GM18951 (cell line): ENCODE data around the gene NUP62.

ENCODE experiments used
- POLR2A ChIP-seq: IDR thresholded peaks from 4 replicates; pipeline ENCODE4 v1.6.1; 2011; ENCODE audit warnings: mild to moderate bottlenecking; ENCODE audit not compliant: insufficient read length, insufficient read depth; ENCODE audit errors: extremely low read depth
- in situ Hi-C: fragments of 300-500 bp; cut with MboI; formaldehyde crosslinking; loops from one replicate; pipeline ENCODE4 v1.12.0; 2022; ENCODE audit warnings: low sequenced_read_pairs, mixed read lengths, inconsistent platforms; ENCODE audit not compliant: unreplicated experiment

Gene NUP62

DNA sequence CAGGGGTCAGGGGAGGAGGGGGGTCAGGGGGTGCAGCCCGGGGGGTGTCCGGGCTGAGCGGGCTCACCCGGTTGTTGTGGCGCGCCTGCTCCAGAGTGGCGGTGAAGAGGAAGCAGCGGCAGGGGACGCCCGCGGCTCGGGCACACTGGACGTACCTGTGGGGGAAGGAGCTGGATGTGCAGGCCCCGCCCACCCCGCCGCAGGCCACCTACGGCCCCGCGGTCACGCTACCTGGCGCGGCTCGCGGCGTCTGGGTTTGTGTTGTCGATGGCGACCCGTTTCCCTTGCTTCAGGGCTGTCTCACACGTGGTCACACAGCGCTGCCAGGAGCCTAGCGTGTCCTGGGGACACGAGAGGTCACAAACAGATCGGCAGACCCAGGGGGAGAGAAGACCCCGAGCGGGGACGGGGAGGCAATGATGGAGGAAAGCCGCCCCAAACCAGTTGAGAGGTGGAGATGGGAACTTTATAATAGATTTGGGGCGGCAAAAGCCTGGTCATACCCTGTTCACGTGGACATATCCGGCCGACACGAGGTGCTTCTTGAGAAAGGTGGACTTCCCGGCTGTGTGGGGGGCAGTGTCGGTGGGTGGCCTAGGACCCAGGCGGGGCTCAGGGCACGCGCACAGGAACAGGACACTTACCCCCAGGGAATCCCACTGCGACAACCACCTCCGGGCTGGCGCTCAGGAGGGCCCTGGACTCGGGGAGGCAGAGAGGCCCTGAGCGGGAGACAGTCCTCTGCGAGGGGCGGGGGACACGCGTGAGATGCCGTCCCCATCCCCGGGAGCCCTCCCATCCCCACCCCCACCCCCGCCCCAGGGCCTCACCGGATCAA lies 67.5 kb downstream of the NUP62 start:
- in situ Hi-C loops: no loop called here
- no peak for TF ChIP-seq POLR2A

DNA sequence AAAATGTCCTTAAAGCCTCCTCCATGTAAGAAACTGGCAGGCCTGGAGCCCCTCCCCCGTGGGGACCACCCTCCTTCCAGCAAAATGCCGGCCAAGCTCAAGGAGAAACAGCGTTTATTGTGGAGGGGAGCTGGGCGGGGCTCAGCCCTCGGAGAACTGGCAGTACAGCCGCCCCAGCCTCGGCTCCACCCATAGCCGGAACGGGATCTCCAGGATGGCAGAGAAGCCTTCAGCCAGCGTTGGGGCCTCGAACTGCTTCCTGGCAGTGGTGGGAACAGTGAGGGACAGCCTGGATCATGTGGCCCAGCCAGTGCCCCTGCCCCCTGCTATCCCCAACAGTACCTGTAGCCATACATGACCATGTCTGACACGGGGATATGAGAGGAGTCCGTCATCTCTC lies 68.2 kb downstream of the NUP62 start:
- TF ChIP-seq POLR2A: no peak
- in situ Hi-C loops: no loop called here

DNA sequence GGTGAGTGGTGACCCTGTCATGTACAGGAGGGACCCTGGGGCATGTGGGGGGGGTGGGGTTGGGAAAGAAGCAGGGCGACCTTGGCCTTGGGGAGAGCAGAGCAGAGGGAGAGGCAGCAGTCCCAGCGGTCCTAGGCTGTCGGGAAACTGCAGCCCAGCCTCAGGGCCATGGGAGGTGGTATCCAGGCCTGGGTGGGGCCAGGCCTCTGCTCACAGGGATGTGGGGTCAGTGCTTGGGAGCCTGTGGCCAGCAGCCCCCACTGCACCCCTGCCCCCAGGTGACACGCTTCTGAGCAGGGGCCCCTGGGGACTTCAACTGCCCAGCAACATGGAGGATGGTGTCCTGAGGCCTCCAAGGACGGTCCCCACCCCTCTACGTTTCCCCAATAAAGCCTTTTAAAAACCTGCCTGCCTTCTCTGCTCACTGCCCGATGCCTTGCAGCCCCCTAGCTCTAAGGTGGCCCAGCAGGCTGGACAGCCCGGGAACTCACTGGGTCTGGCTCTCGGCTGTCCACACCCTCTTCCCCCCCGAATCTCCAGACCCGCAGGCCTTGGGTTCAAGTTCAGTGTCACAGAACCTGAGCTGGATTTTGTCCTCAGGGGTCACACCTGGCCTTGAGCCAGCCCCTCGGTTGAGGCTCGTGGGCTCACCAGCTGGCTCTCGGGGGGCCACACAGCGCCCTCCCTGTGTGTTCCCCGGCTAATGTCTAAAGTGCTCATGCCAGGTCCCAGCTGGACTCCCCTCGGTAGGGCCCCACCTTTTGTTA lies 68.8 kb downstream of the NUP62 start:
- in situ Hi-C loops: no loop called here
- no peak for TF ChIP-seq POLR2A

DNA sequence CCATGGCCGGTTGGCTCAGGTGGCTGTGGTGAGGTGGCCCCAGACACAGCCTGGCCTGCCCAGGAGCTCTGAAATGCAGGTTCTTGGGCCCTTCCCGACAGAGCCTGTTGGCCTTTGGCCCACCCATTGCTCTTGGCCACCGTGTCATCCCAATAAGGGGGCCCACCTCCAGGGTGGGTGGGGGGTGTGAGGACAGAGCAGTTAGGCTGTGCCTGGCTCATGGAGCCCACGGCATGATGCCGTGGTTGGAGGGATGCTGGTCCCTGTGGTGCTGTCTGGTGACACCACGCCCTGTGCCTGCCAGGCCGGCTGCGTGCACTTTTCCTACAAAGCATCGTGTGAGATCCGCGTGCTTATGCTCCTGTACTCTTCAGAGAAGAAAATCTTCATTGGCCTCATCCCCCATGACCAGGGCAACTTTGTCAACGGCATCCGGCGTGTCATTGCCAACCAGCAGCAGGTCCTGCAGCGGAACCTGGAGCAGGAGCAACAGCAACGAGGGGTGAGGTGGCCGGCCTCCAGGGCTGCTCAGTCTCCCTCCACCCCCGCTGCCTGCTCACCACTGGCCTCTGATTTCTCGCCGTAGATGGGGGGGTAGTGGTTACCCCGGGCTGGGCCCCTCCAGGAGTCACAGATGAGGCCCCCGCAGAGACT lies 69.5 kb downstream of the NUP62 start:
- TF ChIP-seq POLR2A: no peak
- in situ Hi-C loops: no loop called here

DNA sequence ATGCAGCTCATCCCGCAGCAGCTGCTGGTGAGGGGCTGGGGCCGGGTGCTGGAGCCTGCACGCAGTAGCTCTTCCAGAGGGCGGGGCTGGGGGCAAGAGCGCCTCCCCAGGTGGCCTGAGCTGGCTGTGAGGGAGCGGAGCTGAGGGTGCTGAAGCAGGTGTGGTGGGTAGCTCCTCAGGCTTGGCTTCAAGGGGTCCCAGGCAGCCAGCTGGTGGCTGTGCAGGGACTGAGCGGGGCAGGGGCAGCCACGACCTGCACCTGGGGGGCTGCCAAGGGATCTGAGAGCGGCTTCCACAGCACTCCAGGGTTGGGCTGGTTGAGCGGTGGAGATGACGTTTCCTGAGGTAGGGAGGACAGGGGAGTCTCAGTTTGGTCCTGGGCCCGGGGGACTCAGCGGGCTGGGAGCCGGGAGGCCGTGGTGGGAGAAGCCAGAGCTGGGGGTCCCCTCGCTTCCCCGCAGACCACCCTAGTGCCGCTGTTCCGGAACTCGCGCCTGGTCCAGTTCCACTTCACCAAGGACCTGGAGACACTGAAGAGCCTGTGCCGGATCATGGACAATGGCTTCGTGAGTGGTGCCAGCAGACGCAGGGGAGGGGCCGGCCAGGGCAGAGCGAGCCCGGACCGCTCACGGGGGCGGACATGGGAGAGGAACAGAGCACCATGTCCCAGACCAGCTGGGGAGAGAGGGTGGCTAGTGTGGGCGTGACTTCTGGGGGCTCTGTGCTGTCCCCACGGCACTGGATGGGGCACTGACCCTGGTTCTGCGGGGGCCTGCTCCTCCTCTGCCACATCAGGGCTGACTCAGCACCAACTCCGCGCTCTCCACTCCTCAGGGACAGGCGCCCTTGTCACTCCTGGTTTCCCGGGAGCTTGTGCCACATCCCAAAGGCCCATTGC lies 71.0 kb downstream of the NUP62 start:
- peak; percentile 39 for TF ChIP-seq POLR2A
- in situ Hi-C loops: no loop called here

DNA sequence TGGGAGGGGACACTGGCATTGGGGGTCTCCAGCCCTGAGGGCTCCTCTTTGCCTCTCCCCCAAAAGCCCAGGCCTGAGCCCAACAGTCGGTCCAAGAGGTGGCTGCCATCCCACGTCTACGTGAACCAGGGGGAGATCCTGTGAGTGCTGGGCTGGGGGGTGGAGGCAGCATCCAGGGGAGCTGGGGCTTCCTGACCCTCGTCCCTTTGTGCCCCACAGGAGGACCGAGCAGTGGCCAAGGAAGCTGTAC lies 71.5 kb downstream of the NUP62 start:
- in situ Hi-C loops: no loop called here
- TF ChIP-seq POLR2A: no peak

DNA sequence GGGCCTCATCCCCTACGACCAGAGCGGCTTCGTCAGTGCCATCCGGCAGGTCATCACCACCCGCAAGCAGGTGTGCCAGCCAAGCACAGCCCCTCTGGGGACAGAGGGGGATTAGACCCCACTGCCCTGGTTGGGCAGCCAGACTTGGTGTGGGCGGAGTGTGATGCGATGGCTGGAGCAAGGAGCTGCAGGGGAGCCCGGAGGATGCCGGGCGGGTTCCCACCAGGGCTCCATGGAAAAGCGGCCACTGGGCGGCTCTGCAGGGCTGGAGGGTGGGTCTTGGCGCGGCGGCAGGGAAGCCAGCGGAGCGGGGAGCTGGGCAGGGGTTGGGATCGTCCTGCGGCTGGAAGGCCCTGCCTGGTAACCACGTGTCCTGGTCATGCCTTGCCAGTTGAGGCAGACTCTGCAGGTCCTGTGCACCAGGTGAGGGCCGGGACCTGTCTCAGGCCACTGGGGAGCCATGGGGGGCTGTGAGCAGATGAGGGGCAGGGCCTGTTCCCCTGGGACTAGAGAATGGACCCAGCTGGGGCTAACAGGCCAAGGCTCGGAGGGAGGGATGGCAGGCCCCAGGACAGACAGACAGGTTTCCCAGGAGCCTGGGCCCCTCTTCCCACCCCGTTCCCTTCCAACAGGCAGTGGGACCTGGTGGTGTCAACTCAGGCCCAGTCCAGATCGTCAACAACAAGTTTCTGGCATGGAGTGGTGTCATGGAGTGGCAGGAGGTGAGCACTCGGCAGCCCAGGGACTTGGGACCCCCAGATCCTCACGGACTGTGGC lies 72.1 kb downstream of the NUP62 start:
- TF ChIP-seq POLR2A: no peak
- in situ Hi-C loops: no loop called here
